NCI-H2171 treated with DMSO at 0.1 percent for 48 hours (cell line): ENCODE measurements around the gene PTPRT.
A peak's percentile ranks its signal among the peaks of the same experiment; 100 is the strongest.

Experiments used
- DNase-seq: peaks from one replicate; lab custom pipeline; 2025; lab: John Stamatoyannopoulos, UW

PTPRT gene

DNA sequence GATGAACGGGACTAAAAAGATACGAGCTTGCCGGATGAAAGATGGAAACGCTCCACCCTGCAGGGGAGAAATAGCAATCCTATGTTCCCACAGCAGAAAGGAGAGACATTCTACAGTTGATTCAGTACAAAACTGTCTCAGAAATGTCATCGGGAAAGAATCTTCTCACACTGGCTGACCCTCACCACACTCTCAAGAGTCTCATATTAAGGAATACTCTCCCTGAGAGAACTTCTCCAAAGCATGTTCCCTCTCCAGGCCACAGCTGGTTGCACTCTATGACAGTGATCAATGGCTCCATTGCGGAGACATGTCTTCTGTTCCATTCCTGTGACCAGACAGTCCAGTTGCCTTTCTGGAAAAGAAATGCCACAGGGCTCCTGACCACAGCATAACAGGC lies 813.6 kb downstream of the PTPRT start:
- no peak for DNase-seq

- DNase-seq, result no peak
These were observed 816.7 kb downstream of the PTPRT start for GRCh38 chr20:42373049-42373448.

DNA sequence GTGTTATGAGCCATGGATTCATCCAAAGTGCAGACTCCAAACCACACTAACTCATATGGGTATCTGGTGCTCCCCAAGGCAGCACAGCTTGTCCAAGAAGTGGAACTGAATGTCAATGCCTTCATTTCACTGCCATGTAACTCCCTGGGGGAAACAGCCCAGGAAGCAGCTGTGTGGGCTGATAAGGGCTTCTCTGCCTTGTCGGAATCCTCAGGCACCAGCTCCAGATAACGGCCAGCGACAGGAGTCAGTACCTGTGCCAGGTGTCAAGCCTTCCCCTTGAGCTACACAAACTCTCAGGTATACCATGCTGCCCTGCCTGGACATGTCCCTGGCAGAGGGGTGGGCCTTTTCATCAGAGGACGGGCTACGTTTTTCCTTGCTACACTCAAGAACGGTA lies 819.6 kb downstream of the PTPRT start:
- peak; percentile 16 for DNase-seq

- no peak for DNase-seq
These were observed 820.8 kb downstream of the PTPRT start for GRCh38 chr20:42368910-42369309.

- peak; percentile 16 for DNase-seq
These were observed 823.1 kb downstream of the PTPRT start for GRCh38 chr20:42366626-42367025.

GRCh38 chr20:42364446-42364845 lies 825.3 kb downstream of the PTPRT start:
- DNase-seq, result no peak

GRCh38 chr20:42361402-42361970 lies 828.2 kb downstream of the PTPRT start:
- DNase-seq, result no peak

- no peak for DNase-seq
These were observed 829.1 kb downstream of the PTPRT start for GRCh38 chr20:42360621-42361020.

- DNase-seq, result no peak
These were observed 830.1 kb downstream of the PTPRT start for GRCh38 chr20:42359617-42360016.

DNA sequence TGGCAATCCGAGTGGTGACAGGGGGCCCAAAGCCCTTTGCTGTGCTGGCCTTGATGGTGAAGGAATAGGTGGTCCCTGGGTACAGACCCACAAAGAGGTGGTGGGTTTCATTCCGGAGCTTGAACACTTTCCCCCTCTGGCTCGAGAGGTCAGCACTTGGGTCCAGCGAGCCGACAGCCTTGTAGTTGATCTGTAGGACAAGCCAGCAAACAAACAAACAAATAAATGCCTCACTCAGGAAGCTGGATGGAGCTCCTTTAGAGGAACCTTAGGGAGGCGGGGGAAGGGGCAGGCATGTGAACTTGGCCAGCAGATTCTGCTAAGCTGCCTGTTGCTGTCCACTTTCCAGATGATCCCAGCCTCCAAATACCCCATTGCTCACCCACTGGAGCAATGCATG lies 837.6 kb downstream of the PTPRT start:
- DNase-seq, result no peak

- DNase-seq, result no peak
These were observed 839.2 kb downstream of the PTPRT start for GRCh38 chr20:42350521-42350920.

DNA sequence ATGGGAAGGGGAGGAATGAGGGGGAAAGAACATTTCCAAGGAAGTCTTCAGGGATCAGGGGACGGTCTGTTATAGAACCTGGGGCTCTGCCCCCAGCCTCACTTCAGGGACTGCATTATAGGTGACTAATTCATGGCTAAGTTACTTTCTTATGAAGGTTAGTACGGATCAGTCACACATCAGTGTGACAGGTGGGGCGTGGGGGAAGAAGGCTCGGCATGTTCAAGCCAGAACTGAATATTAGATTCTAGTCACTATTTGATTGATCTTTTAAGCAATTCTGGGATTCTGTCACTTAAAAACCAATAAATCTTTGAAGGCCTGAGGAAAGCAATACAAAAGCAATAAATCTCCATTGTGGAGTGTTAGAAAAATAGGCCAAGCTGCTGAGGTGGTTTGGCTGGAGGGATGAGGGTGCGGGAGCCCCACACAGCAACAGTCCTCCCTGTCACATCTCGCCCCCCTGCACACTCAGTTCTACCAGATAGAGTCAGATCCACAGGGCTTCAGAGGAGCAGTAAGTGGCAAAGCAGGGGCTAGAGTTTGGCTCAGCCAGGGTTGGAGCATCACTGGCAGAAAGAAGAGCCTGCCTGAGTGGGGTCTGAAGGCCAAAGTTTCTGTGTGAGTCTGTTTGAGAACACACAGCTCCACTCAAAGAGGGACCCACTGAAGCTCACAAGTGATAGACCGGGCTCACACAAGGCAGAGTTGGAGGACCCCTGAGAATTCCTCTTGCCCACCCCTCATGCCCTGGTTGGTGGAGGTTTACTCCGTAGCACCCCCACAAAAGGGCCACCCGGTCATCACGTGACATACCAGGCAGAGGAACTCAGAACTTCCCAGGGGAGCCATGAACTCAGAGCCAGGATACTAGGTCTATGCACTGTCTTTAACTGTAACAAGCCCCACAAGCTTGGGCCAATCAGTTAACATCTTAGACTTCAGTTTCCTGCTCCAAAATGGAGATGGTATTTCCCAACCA lies 843.2 kb downstream of the PTPRT start:
- DNase-seq, result no peak

GRCh38 chr20:42341654-42342053 lies 848.1 kb downstream of the PTPRT start:
- DNase-seq, result no peak

- DNase-seq, result no peak
These were observed 849.3 kb downstream of the PTPRT start for GRCh38 chr20:42340368-42340767.

- peak; percentile 11 for DNase-seq
These were observed 851.2 kb downstream of the PTPRT start for GRCh38 chr20:42338294-42339201.

- no peak for DNase-seq
These were observed 853.1 kb downstream of the PTPRT start for GRCh38 chr20:42336576-42336975.

DNA sequence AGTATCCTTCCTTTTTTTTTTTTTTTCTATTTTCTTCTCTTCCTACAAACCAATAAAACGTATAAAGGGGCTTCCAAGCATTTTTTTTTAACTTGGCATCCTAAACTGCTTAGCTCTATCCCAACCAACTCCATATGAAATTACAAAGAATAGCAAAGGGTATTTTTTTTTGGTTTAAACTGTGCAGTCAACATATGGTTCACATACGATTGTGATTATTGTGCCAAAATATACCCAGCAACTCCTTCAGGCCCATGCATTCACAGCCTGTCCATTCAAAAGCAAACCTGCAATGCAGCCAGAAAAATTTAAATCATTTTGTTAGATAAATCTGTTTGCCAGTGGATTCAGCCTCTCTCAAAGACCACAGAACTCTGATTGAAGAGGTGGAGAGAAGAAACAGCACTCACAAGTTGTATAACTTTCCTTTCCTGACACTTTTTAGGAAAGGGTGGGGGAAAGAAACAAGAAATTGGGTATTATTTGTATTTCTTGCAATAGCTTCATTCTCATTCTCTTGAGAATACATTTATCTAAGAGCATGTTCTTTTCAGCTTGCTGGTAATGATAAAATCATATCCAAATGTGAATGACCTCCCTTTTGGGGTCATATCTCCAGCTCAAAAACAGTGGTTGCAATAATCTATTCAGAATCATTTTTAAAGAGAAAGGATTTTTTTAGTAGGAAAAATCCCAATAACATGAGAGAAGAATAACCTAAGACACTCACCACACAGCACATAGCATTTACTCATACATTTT lies 870.3 kb downstream of the PTPRT start:
- DNase-seq, result no peak

DNA sequence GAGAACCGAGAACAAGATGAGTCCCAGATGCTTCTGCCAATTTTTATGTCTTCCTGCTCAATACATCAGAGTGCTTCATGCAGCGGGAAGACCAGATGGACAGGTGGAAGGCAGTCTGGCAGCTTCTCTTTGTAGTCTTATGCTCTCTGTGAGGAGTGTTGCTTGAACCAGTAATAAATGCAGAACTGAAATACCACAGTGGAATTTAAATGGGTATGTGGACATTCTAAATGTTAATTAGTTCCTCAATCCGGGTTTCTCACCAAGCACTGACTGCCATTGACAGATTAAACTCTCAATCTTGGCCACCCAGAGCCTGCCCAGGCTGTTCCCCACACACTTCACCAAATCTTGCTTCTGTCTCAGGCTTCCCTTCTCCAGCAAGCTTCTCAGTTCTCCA lies 876.0 kb downstream of the PTPRT start:
- DNase-seq, result no peak

GRCh38 chr20:42309050-42309449 lies 880.7 kb downstream of the PTPRT start:
- no peak for DNase-seq

- DNase-seq, result no peak
These were observed 881.5 kb downstream of the PTPRT start for GRCh38 chr20:42308171-42308570.

GRCh38 chr20:42295592-42295991 lies 894.1 kb downstream of the PTPRT start:
- peak; percentile 2 for DNase-seq

DNA sequence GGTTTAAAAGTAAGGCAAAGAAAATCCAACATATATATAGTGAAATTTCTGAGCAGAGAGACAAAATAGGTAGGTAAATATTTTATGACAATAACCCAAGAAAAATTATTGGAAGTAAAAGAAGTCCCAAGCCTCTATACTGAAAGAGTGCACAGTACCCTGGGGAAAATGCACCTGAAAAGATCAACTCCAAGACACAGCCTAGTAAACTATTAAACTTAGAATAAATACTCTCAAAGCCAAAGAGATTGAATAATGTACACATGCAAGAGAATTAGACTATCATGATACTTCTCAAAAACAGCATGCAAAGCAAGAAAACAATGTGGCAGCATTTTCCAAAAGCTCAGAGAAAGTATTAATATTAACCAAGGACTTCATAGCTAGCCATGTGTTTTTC lies 894.7 kb downstream of the PTPRT start:
- no peak for DNase-seq
